LNCaP clone FGC (cell line): ENCODE data around the gene UGGT1.

Source experiments
- DNase-seq: peaks from one replicate; pipeline ENCODE4 v3.0.0-alpha.2; 2011; ENCODE audit warnings: low read depth
- H3K4me3 ChIP-seq: 2 replicates; pipeline ENCODE4 v1.5.1; 2011; ENCODE audit warnings: mild to moderate bottlenecking, low read depth, low read length, control low read depth
- TF ChIP-seq, protein P1 (sequence below): IDR thresholded peaks from 2 replicates; pipeline ENCODE4 v1.5.1; 2012; ENCODE audit warnings: mild to moderate bottlenecking; ENCODE audit not compliant: control insufficient read depth, insufficient read depth; ENCODE audit errors: extremely low read depth

Gene UGGT1, protein sequence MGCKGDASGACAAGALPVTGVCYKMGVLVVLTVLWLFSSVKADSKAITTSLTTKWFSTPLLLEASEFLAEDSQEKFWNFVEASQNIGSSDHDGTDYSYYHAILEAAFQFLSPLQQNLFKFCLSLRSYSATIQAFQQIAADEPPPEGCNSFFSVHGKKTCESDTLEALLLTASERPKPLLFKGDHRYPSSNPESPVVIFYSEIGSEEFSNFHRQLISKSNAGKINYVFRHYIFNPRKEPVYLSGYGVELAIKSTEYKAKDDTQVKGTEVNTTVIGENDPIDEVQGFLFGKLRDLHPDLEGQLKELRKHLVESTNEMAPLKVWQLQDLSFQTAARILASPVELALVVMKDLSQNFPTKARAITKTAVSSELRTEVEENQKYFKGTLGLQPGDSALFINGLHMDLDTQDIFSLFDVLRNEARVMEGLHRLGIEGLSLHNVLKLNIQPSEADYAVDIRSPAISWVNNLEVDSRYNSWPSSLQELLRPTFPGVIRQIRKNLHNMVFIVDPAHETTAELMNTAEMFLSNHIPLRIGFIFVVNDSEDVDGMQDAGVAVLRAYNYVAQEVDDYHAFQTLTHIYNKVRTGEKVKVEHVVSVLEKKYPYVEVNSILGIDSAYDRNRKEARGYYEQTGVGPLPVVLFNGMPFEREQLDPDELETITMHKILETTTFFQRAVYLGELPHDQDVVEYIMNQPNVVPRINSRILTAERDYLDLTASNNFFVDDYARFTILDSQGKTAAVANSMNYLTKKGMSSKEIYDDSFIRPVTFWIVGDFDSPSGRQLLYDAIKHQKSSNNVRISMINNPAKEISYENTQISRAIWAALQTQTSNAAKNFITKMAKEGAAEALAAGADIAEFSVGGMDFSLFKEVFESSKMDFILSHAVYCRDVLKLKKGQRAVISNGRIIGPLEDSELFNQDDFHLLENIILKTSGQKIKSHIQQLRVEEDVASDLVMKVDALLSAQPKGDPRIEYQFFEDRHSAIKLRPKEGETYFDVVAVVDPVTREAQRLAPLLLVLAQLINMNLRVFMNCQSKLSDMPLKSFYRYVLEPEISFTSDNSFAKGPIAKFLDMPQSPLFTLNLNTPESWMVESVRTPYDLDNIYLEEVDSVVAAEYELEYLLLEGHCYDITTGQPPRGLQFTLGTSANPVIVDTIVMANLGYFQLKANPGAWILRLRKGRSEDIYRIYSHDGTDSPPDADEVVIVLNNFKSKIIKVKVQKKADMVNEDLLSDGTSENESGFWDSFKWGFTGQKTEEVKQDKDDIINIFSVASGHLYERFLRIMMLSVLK (N-terminal part only)

GRCh38 chr2:128090945-128091725 is at the start of gene UGGT1:
UGGT1 (plus strand) TSS chr2:128091200; CDS start chr2:128091358, 158 bp downstream.
- TF ChIP-seq, protein P1, sequence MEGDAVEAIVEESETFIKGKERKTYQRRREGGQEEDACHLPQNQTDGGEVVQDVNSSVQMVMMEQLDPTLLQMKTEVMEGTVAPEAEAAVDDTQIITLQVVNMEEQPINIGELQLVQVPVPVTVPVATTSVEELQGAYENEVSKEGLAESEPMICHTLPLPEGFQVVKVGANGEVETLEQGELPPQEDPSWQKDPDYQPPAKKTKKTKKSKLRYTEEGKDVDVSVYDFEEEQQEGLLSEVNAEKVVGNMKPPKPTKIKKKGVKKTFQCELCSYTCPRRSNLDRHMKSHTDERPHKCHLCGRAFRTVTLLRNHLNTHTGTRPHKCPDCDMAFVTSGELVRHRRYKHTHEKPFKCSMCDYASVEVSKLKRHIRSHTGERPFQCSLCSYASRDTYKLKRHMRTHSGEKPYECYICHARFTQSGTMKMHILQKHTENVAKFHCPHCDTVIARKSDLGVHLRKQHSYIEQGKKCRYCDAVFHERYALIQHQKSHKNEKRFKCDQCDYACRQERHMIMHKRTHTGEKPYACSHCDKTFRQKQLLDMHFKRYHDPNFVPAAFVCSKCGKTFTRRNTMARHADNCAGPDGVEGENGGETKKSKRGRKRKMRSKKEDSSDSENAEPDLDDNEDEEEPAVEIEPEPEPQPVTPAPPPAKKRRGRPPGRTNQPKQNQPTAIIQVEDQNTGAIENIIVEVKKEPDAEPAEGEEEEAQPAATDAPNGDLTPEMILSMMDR = no peak
- peak; percentile 93 for DNase-seq
- peak within 1 kb of the TSS; percentile 97 for H3K4me3 ChIP-seq

GRCh38 chr2:128041561-128041960 is 49.4 kb upstream of the UGGT1 start:
- H3K4me3 ChIP-seq = no peak overlapping the region
- DNase-seq = no peak
- TF ChIP-seq, protein P1 = no peak

DNA sequence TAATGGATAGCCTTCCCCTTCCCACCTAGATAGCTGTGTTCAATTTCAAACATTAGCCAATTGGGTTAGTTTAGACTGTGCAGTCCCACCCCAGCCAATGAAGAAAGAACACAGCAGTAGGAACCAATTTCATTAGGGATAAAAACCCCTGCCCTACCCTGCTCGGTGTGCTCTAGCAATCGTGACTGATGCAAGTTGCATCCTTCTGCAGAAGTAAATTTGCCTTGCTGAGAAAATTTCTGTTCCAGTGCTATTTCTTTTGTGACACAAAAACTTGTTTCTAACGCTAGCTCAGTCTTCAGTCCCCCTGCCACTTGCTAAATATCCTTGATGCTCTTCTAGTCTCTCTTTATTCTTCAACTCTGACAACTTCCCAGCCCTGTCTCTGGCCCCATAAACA is 48.0 kb upstream of the UGGT1 start:
- no peak for DNase-seq
- TF ChIP-seq, protein P1 = no peak
- no peak overlapping the region for H3K4me3 ChIP-seq

DNA sequence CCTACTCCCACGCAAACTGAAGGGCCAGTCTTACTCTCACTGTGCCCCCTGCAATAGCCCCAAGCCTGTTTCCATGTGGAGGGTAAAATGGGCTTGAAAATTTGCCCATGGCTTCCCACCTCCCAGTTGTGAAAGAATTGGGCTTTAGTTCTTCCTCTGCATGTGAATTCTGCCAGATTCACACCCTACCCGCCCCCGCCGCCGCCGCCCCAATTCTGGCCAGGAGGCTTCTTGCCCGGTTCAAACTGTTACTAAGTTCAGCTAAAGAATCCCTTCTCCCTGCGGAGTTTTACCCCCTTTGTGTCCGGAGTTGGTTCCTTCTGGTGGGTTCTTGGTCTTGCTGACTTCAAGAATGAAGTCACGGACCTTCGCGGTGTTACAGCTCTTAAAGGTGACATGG is 37.7 kb upstream of the UGGT1 start:
- DNase-seq = no peak
- TF ChIP-seq, protein P1 = no peak

GRCh38 chr2:128054104-128054885 is 36.7 kb upstream of the UGGT1 start:
- no peak for DNase-seq
- H3K4me3 ChIP-seq = no peak overlapping the region
- TF ChIP-seq, protein P1 = no peak

More for the DNA sequence above, 37.7 kb upstream of the UGGT1 start:
- H3K4me3 ChIP-seq = no peak overlapping the region
